C4-2B (cell line): ENCODE results near the gene DHX38.
A peak's percentile ranks its signal among the peaks of the same experiment; 100 is the strongest.
"Not testable (repeated sequence)": the region's sequence is repeated elsewhere in the genome, so short reads cannot be mapped to it uniquely, and the experiment has no call there.

Source experiments
- H3K27ac ChIP-seq: fragments of 450-650 bp; 2 replicates; pipeline ENCODE4 v1.5.1; 2017
- CTCF ChIP-seq: fragments of 450-650 bp; conservative IDR thresholded peaks from 2 replicates; pipeline ENCODE4 v1.5.1; 2017; ENCODE audit warnings: mild to moderate bottlenecking
- ZFX ChIP-seq: fragments of 450-650 bp; IDR thresholded peaks from 2 replicates; pipeline ENCODE4 v1.6.1; 2017

DHX38 gene

GRCh38 chr16:72060405-72060804 lies 33.2 kb upstream of the DHX38 start:
- H3K27ac ChIP-seq = no peak overlapping the region
- TF ChIP-seq CTCF (no peak), ZFX (no peak)

GRCh38 chr16:72061564-72061963 lies 32.1 kb upstream of the DHX38 start:
- TF ChIP-seq CTCF (no peak), ZFX (no peak)
- H3K27ac ChIP-seq = no peak overlapping the region

- no peak overlapping the region for H3K27ac ChIP-seq
- TF ChIP-seq CTCF (no peak), ZFX (no peak)
Observed at GRCh38 chr16:72064361-72064894, 29.2 kb upstream of the DHX38 start.

GRCh38 chr16:72066747-72067146 lies 26.9 kb upstream of the DHX38 start:
- H3K27ac ChIP-seq = no peak overlapping the region
- TF ChIP-seq CTCF (peak; percentile 76), ZFX (no peak)

- no peak for TF ChIP-seq ZFX
- TF ChIP-seq CTCF = no peak
- H3K27ac ChIP-seq = no peak overlapping the region
Observed at GRCh38 chr16:72068930-72069329, 24.7 kb upstream of the DHX38 start.

GRCh38 chr16:72072514-72073342 lies 20.9 kb upstream of the DHX38 start:
- H3K27ac ChIP-seq = no peak overlapping the region
- TF ChIP-seq CTCF (no peak), ZFX (no peak)

- H3K27ac ChIP-seq = no peak overlapping the region
- no peak for TF ChIP-seq ZFX
- TF ChIP-seq CTCF = no peak
Observed at GRCh38 chr16:72073560-72074230, 20.0 kb upstream of the DHX38 start.

GRCh38 chr16:72075067-72075466 lies 18.6 kb upstream of the DHX38 start:
- H3K27ac ChIP-seq = not testable (repeated sequence)

GRCh38 chr16:72076991-72077706 lies 16.5 kb upstream of the DHX38 start:
- not testable (repeated sequence) for H3K27ac ChIP-seq
